HG03571 (cell line): ENCODE results near the gene STARD7.
"Not testable (repeated sequence)": the region's sequence is repeated elsewhere in the genome, so short reads cannot be mapped to it uniquely, and the experiment has no call there.

Source experiments
- ATAC-seq: cut with Tn5 transposase; IDR thresholded peaks from one replicate; pipeline ENCODE4 v1.9.1; 2021; ENCODE audit not compliant: unreplicated experiment

STARD7 gene, protein sequence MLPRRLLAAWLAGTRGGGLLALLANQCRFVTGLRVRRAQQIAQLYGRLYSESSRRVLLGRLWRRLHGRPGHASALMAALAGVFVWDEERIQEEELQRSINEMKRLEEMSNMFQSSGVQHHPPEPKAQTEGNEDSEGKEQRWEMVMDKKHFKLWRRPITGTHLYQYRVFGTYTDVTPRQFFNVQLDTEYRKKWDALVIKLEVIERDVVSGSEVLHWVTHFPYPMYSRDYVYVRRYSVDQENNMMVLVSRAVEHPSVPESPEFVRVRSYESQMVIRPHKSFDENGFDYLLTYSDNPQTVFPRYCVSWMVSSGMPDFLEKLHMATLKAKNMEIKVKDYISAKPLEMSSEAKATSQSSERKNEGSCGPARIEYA

DNA sequence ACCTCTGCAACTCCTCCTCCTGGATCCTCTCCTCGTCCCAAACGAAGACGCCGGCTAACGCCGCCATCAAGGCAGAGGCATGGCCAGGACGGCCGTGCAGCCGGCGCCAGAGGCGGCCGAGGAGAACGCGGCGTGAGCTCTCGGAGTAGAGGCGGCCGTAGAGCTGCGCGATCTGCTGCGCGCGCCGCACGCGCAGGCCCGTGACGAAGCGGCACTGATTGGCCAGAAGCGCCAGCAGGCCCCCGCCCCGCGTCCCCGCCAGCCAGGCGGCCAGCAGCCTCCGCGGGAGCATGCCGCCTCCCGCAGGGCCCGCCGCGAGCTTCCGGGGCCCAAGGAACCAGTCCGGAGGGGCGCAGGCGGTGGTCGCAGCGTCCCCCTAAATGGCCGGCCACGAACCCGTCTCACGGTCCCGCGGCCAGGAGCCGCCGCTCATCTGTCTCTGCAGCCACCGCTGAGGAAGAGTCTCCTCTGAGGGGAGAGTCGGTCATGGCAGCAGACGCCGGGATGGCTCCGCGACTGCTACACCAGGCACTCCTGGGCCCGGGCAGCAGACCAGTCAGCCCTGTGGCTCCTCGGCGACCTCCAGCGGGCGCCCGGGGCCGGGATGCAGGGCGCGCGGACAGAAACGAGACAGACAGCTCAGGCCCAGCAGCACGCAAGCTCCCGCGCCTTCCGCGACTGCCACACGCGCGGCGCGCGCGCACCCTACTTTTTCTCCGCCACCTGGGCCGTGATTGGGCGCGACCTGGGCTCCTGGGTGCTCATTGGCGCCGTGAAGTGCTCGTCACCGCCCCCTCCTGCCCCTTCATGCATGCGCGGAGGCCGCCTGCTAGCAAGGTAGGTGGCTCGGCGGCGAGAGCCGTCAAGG is at the start of gene STARD7:
TSS of gene STARD7 (minus strand) at position 685 of the 868 bp plus-strand sequence. CDS start at position 292, 393 bp downstream.
- peak; percentile 79 for ATAC-seq

DNA sequence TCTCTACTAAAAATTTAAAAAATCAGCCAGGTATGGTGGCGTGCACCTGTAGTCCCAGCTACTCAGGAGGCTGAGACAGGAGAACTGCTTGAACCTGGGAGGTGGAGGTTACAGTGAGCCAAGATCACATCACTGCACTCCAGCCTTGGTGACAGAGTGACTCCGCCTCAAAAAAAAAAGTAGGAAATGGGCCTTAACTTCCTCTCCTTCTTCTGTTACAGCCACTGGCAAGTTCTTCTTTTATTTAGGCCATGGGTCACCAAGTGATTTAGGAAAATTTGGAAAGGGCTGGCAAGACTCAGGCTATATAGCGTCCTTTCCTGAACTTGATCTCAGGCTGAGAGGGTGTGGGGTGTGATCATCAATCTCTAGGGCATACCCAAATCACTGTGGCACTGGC is 49.1 kb upstream of the STARD7 start:
- not testable (repeated sequence) for ATAC-seq

DNA sequence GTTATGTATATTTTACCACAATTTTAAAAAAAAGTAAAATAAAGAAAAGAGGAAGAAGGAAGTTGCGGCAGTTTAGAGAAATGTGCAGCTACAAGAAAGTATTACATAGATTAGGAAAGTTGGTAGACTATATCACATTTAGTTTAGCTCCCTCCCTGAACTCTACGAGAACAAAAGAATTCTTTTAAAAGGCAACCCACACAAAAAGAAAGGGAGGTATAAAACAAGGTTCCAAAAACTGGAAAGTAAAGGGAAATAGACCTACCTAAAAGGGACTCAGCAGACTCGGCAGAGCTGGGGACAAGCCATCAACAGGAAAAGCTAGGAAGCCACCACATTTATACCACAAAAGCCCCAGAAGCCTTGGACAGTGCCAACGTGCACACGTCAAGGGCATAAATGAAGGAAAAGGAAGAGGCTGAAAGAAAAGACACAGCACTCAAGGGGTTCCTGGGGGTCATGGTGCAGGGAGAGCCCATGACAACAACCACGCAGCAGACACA is 48.0 kb upstream of the STARD7 start:
- ATAC-seq: no peak

DNA sequence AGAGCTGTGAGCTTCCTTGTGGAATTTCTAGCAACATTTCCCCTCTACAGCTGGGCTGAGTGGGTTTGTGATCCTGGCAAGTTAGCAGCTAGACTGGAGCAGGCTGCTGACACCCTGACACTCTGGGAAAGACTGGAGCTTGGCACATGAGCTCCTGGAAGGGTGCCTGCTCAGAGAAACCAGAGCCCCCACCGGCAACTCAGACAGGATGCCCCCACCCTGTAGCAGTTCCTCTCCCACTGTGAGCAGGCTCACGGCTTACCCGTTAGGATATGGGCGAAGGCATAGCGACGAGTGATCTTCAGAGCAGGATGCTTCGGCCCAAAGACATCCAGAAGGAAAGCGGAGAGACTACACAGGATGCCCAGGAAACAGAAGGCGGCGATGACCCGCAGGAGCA is 45.9 kb upstream of the STARD7 start:
- no peak for ATAC-seq

DNA sequence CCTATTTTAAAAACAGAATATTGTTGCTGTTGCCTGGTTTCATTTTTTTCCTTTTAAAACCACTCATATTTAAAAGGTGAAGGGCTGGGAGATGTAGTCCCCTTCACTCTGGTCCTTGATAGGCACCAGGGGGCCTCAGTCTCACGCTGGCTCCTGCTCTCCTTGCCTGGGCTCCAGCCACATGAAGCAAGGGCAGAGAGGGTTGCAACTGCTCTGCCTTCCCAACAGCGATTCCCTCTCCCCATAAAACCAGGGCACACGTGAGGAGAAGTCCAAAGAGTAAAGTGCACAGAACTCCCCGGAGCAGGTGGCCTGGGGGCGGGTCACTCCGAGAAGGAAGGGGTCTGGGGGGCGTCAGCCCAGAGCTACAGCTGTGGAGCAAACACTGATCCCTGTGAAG is 44.4 kb upstream of the STARD7 start:
- no peak for ATAC-seq

DNA sequence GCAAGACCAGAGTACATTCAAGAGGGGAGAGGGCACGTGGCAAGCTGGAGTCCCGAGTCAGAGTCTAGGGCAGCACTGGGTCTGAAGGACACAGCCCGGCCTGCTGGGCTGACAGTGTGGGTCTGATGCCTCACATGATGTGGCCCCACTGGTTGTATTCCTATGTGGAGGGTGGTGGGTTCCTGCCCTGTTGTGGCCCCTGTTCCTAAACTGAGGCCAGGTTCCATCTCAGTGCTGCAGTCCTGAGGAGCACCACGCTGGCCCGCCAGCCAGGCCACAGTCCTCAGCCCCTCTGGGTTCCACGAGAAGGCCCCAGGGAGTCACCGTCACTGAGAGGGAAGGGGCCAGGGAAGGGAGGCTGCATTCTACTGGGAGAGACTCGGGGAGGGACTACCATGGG is 43.9 kb upstream of the STARD7 start:
- ATAC-seq: no peak

DNA sequence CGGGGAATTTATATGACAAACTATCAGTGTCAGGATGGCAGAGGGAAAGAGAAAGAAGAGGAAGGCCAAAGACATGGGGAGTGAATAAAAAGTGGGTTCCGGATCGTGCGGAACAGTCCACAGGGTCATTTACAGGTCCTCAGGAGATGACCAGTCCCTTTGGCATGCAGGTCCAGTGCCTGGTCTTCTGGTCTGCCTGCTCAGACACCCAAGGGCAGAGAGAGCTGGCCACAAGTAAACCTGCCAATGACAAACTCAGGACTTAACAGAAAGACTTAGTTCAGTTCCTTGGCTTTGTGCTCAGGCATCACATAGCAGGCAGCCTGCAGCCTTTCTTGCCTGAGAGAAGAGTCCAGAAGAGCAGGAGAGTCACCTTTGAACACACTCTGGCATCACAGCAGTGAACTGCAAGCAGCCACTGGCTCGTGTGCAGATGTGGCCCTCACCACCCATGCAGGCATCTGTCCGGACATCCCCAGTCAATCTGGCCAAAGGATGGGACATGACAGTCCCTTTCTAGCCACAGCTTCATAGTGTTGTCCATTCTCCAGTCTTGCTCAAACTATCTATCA is 43.2 kb upstream of the STARD7 start:
- no peak for ATAC-seq

DNA sequence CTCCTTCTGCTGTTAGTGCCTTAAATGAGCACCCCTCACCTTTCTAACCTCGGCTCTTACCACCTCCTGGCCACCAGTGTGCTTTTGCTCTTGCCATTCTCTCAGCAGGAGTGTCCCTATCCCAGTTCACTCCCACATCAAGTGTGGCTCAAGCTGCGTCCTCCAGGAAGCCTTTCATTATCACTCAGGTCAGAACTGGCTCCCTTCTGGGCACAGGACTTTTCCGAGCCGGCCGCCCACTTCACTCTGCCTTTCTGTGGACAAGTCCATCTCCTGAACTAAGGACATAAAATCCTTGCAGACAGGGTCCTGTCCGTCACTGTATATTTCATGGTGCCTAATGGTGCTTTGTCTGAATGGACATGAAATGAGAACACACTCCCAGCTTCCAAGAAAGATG is 41.6 kb upstream of the STARD7 start:
- no peak for ATAC-seq

DNA sequence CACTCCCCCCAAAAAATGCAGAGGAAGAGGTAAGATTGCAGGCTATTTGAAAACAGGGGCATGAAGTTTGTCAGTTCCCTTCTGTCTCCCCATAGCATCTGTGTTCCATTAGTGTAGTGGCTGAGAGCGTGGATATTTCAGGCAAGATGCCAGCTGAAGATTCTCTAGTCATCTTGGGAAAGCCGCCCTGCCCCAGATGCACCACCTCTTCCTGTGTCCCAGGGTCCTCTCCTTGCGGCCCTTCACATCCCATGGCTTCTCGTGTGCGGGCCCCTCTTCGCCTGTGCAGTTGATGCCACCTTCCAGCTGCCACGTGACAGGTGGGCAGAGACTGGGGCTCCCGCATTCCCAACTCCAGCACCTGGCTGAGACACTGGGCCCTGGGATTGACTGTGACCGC is 41.0 kb upstream of the STARD7 start:
- ATAC-seq: no peak

DNA sequence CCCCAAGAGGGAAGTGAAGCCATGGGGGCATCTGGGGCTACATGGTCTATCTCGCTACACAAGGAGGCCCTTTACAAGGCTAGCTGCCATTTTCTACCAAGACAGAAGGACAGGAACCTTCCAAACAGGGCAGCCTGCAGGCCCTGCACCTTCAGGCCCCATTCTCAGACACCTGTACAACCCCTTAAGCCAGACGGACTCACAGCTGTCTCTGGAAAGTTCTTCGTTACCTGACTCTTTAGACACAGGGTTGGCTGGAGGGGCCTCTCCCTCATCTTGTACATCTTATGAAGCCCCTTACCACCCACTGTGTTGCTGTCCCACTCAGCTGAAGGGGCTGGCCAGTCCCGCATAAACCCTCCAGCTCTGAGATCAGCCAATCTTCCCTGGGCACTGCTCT is 40.0 kb upstream of the STARD7 start:
- no peak for ATAC-seq

DNA sequence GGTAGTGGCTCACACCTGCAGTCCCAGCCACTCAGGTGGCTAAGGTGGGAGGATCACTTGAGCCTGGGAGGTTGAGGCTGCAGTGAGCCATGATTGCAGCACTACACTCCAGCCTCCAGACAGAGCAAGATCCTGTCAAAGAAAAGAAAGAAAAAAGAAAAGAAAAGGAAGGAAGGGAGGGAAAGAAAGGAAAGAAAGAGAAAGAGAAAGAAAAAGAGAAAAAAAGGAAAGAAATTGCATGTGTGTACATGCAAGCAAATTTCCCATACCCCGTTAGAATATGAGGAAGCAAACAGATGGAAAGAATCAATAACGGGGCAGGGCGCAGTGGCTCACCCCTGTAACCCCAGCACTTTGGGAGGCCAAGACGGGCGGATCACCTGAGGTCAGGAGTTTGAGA is 39.3 kb upstream of the STARD7 start:
- ATAC-seq: no peak

DNA sequence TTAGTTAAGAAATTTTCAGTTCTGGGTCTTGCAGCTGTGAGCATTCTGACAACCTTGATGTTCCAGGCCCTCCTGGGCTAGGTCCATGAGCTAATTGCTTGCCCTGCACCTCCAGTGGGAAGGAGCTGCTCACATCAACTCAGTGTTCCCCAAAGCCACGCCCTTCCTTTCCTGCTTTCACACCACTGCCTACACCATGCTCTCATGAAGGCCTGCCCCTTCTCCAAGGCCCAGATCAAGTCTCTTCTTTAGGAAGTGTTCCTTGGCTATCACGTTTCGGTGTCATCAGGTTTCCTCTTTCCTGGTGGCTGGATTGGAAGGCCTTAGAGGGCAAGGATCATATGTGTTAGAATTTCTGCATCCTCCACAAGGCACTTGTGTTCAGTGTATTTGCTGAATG is 38.4 kb upstream of the STARD7 start:
- no peak for ATAC-seq

DNA sequence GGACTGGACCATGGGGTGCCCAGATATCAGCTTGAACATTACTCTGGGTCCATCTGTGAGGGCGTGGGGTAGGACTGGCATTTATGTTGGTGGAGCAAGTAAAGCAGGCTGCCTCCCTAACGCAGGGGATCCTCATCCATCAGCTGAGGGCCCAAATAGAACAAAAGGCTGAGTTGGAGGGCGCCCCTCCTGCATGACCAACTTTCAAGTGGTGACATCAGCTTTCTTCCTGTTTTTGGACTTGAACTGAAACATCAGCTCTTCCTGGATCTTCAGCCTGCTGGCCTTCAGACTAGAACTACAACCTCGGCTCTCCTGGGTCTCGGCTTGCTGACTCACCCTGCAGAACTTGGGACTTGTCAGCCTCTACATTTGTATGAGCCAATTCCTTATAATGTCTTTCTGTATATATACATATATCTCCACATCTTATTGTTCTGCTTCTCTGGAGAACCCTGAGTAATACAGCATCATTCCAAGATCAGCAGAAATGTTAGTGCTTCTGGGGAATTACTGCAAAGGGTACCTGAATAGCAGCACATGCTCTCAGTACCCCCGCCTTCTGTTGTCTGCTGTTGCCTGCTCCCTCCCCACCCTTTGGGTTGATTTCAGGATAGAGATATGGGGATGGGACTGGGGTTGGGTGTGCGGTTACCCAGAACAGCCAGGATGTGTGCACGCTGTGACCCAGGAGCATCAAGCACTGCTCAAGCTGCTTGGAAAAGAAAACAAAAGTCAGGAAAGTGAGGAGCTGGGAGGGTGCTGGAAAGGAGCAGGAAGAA is 37.2 kb upstream of the STARD7 start:
- no peak for ATAC-seq

DNA sequence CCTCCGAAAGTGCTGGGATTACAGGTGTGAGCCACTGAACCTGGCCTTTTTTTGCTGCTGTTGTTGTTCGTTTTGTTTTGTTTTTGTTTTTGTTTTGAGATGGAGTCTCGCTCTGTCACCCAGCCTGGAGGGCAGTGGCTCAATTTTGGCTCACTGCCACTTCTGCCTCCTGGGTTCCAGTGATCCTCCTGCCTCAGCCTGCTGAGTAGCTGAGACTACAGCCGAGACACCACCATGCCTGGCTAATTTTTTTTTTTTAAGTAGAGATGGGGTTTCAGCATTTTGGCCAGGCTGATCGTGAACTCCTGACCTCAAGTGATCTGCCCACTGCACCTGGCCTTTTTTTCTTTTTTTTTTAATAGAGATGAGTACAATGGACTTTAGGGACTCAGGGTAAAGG is 35.2 kb upstream of the STARD7 start:
- no peak for ATAC-seq

DNA sequence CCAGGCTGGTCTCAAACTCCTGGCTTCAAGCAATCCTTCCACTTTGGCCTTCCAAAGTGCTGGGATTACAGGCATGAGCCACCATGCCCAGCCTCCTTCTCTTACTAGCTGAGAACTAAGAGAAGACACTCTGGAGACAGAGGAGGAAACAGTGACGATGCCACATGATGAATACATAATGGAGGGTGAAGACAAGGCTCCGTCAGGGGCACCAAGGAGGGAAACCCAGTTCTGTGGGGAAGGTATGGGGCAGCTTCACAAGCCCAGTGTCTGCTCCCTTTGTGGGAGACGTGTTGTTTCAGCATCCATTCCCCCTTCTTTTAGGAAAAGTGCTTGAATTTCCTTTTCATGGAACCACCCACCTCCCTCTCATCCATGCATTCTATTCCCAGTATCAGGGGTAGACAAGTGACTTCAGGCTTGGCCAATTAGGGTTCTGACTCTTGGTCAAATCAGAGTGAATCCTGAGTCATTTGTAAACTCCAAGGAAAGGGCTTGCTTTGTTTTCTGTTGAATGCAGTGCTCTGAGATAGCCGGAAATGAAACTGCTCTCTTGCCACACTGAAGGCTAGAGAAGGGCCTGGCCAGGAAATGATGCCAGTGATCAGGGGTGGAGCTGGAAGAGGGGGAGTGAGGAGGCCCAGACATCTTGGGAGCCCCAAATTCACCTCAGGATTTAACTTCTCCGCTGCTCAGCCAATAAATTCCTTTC is 33.4 kb upstream of the STARD7 start:
- peak; percentile 92 for ATAC-seq

DNA sequence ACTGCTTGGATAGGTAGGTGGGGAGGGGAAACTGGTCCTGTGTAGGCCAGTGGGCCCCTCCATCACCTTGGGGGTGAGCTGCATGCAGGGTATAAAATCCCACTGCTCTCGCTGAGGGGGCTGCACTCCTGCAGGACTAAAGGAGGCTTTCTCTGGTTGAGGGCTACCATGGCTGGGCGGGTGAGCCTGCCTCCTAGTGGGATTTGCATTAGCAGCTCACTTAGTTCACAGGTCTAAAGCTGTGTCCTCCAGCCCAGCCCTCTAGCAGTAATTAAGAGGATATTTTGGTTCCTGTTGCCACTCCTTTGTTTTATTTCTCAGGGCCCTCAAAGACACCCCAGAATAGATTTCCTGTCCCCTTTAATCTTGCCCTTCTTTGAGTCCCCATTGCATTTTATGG is 32.6 kb upstream of the STARD7 start:
- no peak for ATAC-seq

DNA sequence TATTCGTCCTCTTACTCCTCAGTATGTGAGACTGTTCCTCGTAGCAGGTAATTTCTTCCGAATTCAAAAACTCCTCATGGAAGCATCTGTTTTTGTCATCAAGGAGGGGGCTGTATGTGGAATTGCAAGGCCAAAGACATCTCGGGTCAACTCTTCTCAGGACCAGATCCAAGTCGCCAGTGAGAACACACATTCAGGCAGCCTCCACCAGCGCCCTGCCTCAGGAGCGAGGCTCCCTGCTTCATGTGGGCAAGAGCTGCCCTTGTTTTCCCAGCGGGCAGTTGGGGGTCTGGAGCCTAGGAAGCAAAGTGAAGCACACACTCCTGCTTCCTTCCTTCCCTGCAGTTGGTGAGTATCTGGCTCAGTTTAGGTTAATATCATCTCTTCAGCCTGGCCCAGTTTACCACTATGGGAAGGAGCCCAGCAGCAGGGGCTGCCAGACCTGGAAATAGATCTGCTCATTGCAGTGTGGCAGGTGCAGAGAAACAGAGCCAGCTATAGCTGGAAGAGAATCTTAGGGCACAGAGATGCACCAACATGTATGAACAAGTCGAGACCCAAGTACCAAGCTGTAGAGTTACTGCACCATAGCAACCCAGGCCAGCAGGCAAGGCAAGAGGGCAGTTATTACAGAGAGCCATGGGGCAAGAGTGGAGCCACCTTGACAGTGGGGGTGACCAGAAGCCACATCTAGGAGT is 31.9 kb upstream of the STARD7 start:
- ATAC-seq: no peak

DNA sequence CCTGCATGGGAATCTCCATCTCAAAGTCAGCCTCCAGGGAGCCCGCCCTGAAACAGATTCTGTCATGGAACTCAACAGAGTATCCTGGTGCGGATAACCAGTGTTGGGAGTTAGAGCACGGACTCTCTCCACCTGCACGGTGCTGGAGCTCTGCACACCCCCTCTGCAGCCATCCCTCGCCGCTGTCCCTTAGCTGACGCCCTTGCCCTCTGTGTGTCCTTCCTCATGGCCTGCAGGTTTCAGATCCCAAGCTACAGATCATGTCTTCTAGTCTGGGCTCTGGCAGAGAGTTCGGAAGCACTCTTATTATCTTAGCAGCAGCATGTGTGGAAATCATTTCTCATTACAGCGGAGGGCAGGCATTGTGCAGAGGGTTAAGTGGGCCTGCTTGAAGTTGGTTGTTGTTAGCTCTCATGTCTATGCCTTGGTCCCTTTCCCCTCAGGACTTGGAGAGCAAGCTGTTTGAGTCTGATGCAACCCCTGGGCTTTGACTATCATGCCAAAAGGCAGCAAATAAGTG is 31.2 kb upstream of the STARD7 start:
- ATAC-seq: no peak

DNA sequence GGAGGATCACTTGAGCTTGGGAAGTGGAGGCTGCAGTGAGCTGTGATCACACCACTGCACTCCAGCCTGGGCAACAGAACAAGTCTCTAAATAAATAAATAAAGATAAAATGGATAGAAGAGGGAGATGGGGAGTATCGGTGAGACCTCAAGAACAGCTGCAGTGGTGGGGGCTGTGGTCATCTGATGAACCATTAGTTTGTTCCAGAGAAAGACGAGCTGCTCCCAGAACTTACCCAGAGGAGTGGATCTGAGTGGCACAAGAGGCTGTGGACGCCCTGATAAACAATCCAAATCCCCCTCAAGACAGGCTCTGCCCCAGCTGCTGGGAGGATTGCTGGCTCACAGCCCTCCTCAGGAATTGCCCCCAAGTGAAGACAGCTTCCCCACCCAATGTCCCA is 30.5 kb upstream of the STARD7 start:
- ATAC-seq: no peak
